Gastrocnemius medialis (tissue), 4 donors: Measurements from ENCODE around the gene MAN1A2.

ENCODE experiments used
- CTCF ChIP-seq, 5 experiments: fragments of 450-650 bp in 3 of 5; fragments of 200-600 bp in 2 of 5; sonication (generic) in 2 of 5; IDR thresholded peaks in 4 of 5; conservative IDR thresholded peaks in 1 of 5; 1 replicate in 4 of 5; 2 replicates in 1 of 5; pipeline ENCODE4 v1.5.1; 2016 to 2019; ENCODE audit warnings: antibody characterized with exemption in 5 of 5, mild to moderate bottlenecking in 3 of 5, moderate library complexity in 3 of 5
- POLR2A ChIP-seq, 2 donors: fragments of 450-650 bp; IDR thresholded peaks; one replicate each; pipeline ENCODE4 v1.6.1; 2017; ENCODE audit warnings: antibody characterized with exemption in 2 of 2, mild to moderate bottlenecking in 2 of 2, moderate library complexity in 2 of 2

DNA sequence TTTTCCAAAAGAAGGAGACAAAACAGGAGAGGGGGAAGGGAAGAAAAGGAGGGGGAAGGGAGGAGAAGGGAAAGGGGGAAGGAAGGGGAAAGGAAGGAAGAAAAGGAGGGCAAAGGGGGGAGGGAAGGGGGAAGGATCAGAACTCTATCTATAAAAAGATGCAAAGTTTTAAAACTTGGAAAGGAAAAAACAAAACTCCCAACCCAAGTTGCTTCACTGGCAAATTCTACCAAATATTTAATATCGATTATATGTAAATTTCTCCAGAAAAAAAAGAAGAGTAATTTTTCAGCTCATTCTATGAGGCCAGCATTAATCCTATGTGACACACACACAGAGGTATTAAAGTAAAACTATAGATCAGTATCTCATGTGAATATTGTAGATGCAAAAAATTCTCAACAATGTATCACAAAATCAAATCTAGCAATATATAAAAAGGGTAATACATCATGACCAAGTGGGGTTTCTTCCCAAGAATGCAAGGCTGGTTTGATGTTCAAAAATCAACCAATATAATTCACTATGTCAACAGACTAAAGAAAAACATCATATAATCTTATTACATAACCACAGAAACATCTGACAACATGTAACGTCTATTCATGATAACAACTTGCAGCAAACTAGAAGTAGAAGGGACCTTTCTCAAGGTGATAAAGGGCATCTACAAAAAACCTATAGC lies 57.9 kb downstream of the MAN1A2 start:
- TF ChIP-seq CTCF (IDR thresholded peaks at IDR 0.05 in 4 of 5, conservative IDR thresholded peaks at IDR 0.05 in 1 of 5) (no peak), POLR2A (IDR thresholded peaks at IDR 0.05) (no peak)
